ENCODE results near the gene ZNG1A.
"Not testable (repeated sequence)": the region's sequence is repeated elsewhere in the genome, so short reads cannot be mapped to it uniquely, and the experiment has no call there.

ZNG1A gene

DNA sequence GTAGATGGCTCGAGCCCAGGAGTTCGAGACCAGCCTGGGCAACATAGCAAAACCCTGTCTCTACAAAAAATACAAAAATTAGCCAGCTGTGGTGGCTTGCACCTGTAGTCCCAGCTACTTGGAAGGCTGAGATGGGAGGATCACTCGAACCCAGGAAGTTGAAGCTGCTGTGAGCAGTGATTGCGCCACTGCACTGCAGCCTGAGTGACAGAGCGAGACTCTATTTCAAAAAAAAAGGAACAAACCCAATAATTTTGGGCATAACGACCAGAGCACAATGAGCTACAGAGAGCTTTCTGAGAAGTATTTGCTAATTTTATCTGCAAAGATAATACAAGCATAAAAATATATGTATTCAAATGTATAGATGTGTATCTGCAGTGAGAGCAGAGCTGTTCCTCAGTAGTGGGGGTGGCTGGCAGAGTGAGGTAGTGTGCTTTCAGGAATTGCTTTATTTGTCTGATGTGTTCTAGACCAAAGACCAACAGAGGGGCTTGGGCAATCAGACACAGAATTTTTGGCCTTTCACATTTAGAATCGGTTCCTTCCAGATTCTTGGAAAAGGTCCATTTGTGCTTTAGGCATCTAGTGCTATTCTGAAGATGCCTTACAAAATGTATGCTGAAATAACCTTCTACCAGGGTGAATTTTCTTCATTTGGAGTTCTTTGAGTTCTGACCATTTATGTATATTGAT is 41.0 kb upstream of the ZNG1A start (continued):
- TF ChIP-seq, protein P1, sequence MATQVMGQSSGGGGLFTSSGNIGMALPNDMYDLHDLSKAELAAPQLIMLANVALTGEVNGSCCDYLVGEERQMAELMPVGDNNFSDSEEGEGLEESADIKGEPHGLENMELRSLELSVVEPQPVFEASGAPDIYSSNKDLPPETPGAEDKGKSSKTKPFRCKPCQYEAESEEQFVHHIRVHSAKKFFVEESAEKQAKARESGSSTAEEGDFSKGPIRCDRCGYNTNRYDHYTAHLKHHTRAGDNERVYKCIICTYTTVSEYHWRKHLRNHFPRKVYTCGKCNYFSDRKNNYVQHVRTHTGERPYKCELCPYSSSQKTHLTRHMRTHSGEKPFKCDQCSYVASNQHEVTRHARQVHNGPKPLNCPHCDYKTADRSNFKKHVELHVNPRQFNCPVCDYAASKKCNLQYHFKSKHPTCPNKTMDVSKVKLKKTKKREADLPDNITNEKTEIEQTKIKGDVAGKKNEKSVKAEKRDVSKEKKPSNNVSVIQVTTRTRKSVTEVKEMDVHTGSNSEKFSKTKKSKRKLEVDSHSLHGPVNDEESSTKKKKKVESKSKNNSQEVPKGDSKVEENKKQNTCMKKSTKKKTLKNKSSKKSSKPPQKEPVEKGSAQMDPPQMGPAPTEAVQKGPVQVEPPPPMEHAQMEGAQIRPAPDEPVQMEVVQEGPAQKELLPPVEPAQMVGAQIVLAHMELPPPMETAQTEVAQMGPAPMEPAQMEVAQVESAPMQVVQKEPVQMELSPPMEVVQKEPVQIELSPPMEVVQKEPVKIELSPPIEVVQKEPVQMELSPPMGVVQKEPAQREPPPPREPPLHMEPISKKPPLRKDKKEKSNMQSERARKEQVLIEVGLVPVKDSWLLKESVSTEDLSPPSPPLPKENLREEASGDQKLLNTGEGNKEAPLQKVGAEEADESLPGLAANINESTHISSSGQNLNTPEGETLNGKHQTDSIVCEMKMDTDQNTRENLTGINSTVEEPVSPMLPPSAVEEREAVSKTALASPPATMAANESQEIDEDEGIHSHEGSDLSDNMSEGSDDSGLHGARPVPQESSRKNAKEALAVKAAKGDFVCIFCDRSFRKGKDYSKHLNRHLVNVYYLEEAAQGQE (tag by site-specific recombination; IDR thresholded peaks at IDR 0.05): no peak

DNA sequence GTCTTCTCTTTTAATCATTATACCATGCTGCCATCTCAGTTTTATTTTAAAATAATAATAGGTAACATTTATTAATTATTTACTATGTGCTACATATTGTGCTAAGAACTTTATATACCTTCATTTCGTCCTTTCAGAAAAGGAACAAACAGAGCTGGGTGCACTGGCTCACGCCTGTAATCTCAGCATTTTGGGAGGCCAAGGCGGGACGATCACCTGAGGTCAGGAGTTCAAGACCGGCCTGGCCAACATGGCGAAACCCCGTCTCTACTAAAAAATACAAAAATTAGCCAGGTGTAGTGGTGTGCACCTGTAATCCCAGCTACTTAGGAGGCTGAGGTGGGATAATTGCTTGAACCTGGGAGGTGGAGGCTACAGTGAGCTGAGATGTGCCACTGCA is 40.2 kb upstream of the ZNG1A start:
- H3K9me3 ChIP-seq (ENCODE audit: control insufficient read depth, insufficient read depth, low read depth, low read length); POLR2A ChIA-PET; H3K27ac ChIP-seq (ENCODE audit: extremely low read depth, low read depth, low read length); H3K4me1 ChIP-seq (ENCODE audit: control insufficient read depth, insufficient read depth, low read length); CTCF ChIA-PET; H3K4me3 ChIP-seq (ENCODE audit: low read depth, low read length); H3K36me3 ChIP-seq (ENCODE audit: control insufficient read depth in 2 of 2, insufficient read depth in 1 of 2, low read length in 2 of 2): not testable (repeated sequence)

DNA sequence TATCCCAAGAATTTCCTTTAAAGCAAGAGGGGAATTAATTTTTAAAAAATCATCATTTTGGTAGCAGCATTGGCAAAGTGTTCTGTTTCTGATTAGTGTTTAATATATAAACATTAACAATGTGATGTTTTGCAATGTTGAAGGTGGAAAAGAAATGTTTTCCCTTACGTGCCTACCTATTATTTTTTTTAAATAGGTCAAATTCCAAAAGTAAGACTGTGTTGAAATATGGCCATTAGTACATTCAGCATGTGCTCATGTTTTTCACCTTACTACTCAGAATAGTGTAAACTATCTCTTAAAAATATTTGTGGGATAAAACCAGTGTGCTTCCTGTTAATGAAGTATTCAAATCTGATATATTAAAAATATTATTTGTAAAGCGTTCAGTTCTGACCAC is 39.1 kb upstream of the ZNG1A start:
- H3K9me3 ChIP-seq (ENCODE audit: control insufficient read depth, insufficient read depth, low read depth, low read length): no peaks in the 10 kb centered on the region
- H3K27ac ChIP-seq (ENCODE audit: extremely low read depth, low read depth, low read length): no peak overlapping the region
- TF ChIP-seq GLI4 (tag by site-specific recombination; IDR thresholded peaks at IDR 0.05) (no peak), ZNF621 (tag by site-specific recombination; IDR thresholded peaks at IDR 0.05) (no peak), GFI1B (tag by site-specific recombination; IDR thresholded peaks at IDR 0.05) (no peak), ZNF138 (tag by site-specific recombination; IDR thresholded peaks at IDR 0.05; ENCODE audit: borderline replicate concordance) (no peak), ZNF747 (tag by site-specific recombination; IDR thresholded peaks at IDR 0.05) (no peak), SALL2 (tag by site-specific recombination; IDR thresholded peaks at IDR 0.05; ENCODE audit: borderline replicate concordance) (no peak), ZNF341 (tag by site-specific recombination; IDR thresholded peaks at IDR 0.05; ENCODE audit: low read depth) (no peak)
- TF ChIP-seq, protein P2, sequence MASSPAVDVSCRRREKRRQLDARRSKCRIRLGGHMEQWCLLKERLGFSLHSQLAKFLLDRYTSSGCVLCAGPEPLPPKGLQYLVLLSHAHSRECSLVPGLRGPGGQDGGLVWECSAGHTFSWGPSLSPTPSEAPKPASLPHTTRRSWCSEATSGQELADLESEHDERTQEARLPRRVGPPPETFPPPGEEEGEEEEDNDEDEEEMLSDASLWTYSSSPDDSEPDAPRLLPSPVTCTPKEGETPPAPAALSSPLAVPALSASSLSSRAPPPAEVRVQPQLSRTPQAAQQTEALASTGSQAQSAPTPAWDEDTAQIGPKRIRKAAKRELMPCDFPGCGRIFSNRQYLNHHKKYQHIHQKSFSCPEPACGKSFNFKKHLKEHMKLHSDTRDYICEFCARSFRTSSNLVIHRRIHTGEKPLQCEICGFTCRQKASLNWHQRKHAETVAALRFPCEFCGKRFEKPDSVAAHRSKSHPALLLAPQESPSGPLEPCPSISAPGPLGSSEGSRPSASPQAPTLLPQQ (tag by site-specific recombination; IDR thresholded peaks at IDR 0.05): no peak
- TF ChIP-seq, protein P3, sequence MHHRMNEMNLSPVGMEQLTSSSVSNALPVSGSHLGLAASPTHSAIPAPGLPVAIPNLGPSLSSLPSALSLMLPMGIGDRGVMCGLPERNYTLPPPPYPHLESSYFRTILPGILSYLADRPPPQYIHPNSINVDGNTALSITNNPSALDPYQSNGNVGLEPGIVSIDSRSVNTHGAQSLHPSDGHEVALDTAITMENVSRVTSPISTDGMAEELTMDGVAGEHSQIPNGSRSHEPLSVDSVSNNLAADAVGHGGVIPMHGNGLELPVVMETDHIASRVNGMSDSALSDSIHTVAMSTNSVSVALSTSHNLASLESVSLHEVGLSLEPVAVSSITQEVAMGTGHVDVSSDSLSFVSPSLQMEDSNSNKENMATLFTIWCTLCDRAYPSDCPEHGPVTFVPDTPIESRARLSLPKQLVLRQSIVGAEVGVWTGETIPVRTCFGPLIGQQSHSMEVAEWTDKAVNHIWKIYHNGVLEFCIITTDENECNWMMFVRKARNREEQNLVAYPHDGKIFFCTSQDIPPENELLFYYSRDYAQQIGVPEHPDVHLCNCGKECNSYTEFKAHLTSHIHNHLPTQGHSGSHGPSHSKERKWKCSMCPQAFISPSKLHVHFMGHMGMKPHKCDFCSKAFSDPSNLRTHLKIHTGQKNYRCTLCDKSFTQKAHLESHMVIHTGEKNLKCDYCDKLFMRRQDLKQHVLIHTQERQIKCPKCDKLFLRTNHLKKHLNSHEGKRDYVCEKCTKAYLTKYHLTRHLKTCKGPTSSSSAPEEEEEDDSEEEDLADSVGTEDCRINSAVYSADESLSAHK (tag by site-specific recombination; IDR thresholded peaks at IDR 0.05): no peak
- CTCF ChIA-PET: interaction anchor here (0.9 kb wide), 1 partner anchor 791 kb away, joined by 3 read pairs; no protein-coding TSS in a partner anchor
- H3K4me1 ChIP-seq (ENCODE audit: control insufficient read depth, insufficient read depth, low read length): no peaks in the 10 kb centered on the region; the same call in 1 of the 2 replicates
- no peaks in the 10 kb centered on the region for H3K36me3 ChIP-seq (ENCODE audit: control insufficient read depth in 2 of 2, insufficient read depth in 1 of 2, low read length in 2 of 2)
- no peak overlapping the region for H3K4me3 ChIP-seq (ENCODE audit: low read depth, low read length)
- POLR2A ChIA-PET: no interaction called here

DNA sequence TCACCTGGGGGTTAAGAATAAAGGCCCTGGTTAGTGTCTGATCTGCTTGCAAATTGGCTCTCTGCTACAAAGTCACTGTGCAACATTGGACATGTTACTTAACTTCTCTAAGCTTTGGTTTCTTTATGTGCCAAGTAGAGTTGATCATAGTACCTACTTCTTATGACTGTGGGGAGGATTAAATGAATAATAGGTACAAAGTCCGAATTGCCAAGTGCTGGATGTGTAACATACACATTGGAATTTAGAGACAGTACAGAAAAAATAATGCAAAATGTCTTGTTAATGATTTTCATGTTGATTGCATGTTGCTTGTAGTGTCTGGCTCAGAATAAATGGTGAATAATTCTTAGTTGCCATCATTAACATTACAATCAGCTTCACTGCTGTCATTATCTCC is 38.0 kb upstream of the ZNG1A start:
- H3K4me1 ChIP-seq (ENCODE audit: control insufficient read depth, insufficient read depth, low read length): no peaks in the 10 kb centered on the region
- no peaks in the 10 kb centered on the region for H3K9me3 ChIP-seq (ENCODE audit: control insufficient read depth, insufficient read depth, low read depth, low read length)
- TF ChIP-seq ZEB2 (tag by site-specific recombination; IDR thresholded peaks at IDR 0.05) (no peak), ZNF747 (tag by site-specific recombination; IDR thresholded peaks at IDR 0.05) (no peak), ZNF701 (tag by site-specific recombination; IDR thresholded peaks at IDR 0.05) (no peak), ZNF677 (tag by site-specific recombination; IDR thresholded peaks at IDR 0.05) (no peak), ZNF654 (tag by site-specific recombination; IDR thresholded peaks at IDR 0.05; ENCODE audit: low read depth) (no peak), ZNF214 (tag by site-specific recombination; IDR thresholded peaks at IDR 0.05; ENCODE audit: borderline replicate concordance) (no peak), OVOL3 (tag by site-specific recombination; IDR thresholded peaks at IDR 0.05) (no peak), ZNF548 (tag by site-specific recombination; IDR thresholded peaks at IDR 0.05) (no peak), ZNF391 (tag by site-specific recombination; IDR thresholded peaks at IDR 0.05; ENCODE audit: borderline replicate concordance, low read depth) (no peak), TCF7L2 (IDR thresholded peaks at IDR 0.05; ENCODE audit: borderline replicate concordance, low read depth, low read length) (no peak)
- TF ChIP-seq, protein P2 (tag by site-specific recombination; IDR thresholded peaks at IDR 0.05): no peak
- ChIA-PET POLR2A (no interaction called here), CTCF (interaction anchor here (0.8 to 1.4 kb wide), 3 partner anchors 50 to 793 kb away, joined by 3 to 7 read pairs (median 3); no protein-coding TSS in a partner anchor)
- no peak overlapping the region for H3K27ac ChIP-seq (ENCODE audit: extremely low read depth, low read depth, low read length)
- H3K4me3 ChIP-seq (ENCODE audit: low read depth, low read length): no peak overlapping the region
- H3K36me3 ChIP-seq (ENCODE audit: control insufficient read depth in 2 of 2, insufficient read depth in 1 of 2, low read length in 2 of 2): no peaks in the 10 kb centered on the region
